ENCODE results near the gene SKAP2.

The SKAP2 gene

DNA sequence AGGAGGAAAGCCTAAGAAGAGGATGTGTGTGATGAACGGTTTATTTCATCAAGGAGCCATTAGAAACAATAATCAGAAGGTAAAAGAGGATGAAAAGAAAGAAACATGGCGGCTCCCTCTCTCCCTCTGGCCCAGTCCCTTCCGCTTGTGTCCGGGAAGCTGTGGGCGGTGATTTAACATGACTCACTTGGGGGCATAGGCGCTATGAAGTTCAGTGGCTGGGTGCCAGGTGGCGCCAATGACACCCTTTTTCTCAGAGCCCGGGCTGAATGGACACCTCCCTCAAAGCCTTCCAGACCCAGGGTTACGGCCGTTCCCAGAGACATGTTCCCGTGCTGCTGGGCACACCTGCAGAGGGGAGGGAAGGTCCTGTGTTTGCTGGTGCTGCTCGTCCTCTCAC, 244.0 kb downstream of the SKAP2 start:
- TF ChIP-seq MAX (IDR thresholded peaks at IDR 0.05) (no peak), FOXM1 (IDR thresholded peaks at IDR 0.05; ENCODE audit: borderline replicate concordance, low read depth) (no peak), CREB1 (IDR thresholded peaks at IDR 0.05; ENCODE audit: low read depth) (no peak), EP300 (IDR thresholded peaks at IDR 0.05; ENCODE audit: borderline replicate concordance) (no peak), TAF1 (IDR thresholded peaks at IDR 0.05; ENCODE audit: low read depth) (no peak), ZBTB7A (IDR thresholded peaks at IDR 0.05; ENCODE audit: low read depth) (no peak), CEBPB (IDR thresholded peaks at IDR 0.05) (no peak), YY1 (IDR thresholded peaks at IDR 0.05; ENCODE audit: low read depth) (no peak), TEAD4 (IDR thresholded peaks at IDR 0.05) (no peak), NFIC (IDR thresholded peaks at IDR 0.05) (no peak), RAD21 (IDR thresholded peaks at IDR 0.05; ENCODE audit: low read depth) (no peak), EGR1 (IDR thresholded peaks at IDR 0.05) (no peak), TCF12 (IDR thresholded peaks at IDR 0.05; ENCODE audit: low read depth) (no peak)
- TF ChIP-seq, protein P1, sequence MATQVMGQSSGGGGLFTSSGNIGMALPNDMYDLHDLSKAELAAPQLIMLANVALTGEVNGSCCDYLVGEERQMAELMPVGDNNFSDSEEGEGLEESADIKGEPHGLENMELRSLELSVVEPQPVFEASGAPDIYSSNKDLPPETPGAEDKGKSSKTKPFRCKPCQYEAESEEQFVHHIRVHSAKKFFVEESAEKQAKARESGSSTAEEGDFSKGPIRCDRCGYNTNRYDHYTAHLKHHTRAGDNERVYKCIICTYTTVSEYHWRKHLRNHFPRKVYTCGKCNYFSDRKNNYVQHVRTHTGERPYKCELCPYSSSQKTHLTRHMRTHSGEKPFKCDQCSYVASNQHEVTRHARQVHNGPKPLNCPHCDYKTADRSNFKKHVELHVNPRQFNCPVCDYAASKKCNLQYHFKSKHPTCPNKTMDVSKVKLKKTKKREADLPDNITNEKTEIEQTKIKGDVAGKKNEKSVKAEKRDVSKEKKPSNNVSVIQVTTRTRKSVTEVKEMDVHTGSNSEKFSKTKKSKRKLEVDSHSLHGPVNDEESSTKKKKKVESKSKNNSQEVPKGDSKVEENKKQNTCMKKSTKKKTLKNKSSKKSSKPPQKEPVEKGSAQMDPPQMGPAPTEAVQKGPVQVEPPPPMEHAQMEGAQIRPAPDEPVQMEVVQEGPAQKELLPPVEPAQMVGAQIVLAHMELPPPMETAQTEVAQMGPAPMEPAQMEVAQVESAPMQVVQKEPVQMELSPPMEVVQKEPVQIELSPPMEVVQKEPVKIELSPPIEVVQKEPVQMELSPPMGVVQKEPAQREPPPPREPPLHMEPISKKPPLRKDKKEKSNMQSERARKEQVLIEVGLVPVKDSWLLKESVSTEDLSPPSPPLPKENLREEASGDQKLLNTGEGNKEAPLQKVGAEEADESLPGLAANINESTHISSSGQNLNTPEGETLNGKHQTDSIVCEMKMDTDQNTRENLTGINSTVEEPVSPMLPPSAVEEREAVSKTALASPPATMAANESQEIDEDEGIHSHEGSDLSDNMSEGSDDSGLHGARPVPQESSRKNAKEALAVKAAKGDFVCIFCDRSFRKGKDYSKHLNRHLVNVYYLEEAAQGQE (IDR thresholded peaks at IDR 0.05; ENCODE audit: low read depth), result no peak
- TF ChIP-seq, protein P2, sequence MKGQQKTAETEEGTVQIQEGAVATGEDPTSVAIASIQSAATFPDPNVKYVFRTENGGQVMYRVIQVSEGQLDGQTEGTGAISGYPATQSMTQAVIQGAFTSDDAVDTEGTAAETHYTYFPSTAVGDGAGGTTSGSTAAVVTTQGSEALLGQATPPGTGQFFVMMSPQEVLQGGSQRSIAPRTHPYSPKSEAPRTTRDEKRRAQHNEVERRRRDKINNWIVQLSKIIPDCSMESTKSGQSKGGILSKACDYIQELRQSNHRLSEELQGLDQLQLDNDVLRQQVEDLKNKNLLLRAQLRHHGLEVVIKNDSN (IDR thresholded peaks at IDR 0.05), result no peak

DNA sequence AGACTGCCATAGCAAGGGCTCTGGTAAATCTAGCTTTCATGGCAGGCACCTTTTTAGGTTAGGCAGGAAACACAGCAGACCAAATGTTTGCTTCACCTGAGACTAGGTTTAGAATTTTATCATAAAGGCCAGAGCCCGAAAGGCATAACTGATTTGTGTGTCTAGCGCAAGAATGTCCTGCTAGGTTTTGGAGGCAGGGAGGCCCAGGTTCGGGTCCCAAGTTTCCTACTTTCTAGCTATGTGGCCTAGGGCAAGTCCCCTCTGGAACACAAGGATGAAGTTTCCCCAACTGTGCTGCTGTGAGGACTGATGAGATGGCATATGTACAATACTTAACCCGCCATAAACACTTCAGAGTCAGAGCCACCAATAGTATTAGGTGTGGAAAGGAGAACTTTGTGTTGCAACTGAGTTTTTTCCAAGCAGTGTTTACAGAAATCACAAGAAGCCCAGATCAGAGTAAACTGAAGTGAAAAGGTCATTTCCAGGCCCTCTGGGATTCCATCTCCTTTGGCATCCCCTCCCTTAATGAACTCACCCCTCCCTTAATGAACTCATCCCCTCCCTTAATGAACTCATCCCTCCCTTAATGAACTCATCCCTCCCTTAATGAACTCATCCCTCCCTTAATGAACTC, 244.9 kb downstream of the SKAP2 start:
- TF ChIP-seq YY1 (IDR thresholded peaks at IDR 0.05; ENCODE audit: low read depth) (no peak), EP300 (IDR thresholded peaks at IDR 0.05; ENCODE audit: borderline replicate concordance) (no peak), TAF1 (IDR thresholded peaks at IDR 0.05; ENCODE audit: low read depth) (no peak), MAX (IDR thresholded peaks at IDR 0.05) (no peak), EGR1 (IDR thresholded peaks at IDR 0.05) (no peak), CEBPB (IDR thresholded peaks at IDR 0.05) (no peak), TCF12 (IDR thresholded peaks at IDR 0.05; ENCODE audit: low read depth) (no peak), FOXM1 (IDR thresholded peaks at IDR 0.05; ENCODE audit: borderline replicate concordance, low read depth) (no peak), CREB1 (IDR thresholded peaks at IDR 0.05; ENCODE audit: low read depth) (no peak), NFIC (IDR thresholded peaks at IDR 0.05) (no peak), RAD21 (IDR thresholded peaks at IDR 0.05; ENCODE audit: low read depth) (no peak)
- TF ChIP-seq, protein P1 (IDR thresholded peaks at IDR 0.05; ENCODE audit: low read depth), result no peak

DNA sequence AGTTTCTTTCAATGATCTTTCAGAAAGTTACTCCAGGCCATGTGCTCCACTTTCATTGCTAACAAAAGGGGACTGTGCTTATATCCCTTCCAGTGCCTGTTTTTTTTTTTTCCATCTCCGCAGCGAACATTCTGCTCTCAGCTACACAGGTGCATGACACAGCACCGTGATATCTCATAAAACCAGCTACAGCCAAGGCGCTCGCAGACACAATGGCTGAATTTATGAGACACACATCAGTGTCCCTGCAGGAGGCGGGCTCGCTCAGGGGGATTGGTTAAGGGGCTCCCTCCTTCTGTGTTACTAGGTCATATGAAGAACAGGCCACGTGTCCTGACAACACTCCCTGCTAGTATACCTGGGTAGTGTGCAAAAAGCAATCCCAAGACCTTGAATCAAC, 245.5 kb downstream of the SKAP2 start:
- TF ChIP-seq RAD21 (IDR thresholded peaks at IDR 0.05; ENCODE audit: low read depth) (no peak), CEBPB (IDR thresholded peaks at IDR 0.05) (no peak), CREB1 (IDR thresholded peaks at IDR 0.05; ENCODE audit: low read depth) (no peak), TAF1 (IDR thresholded peaks at IDR 0.05; ENCODE audit: low read depth) (no peak), TEAD4 (IDR thresholded peaks at IDR 0.05) (no peak), NFIC (IDR thresholded peaks at IDR 0.05) (no peak), MAX (IDR thresholded peaks at IDR 0.05) (no peak), EP300 (IDR thresholded peaks at IDR 0.05; ENCODE audit: borderline replicate concordance) (no peak), TCF12 (IDR thresholded peaks at IDR 0.05; ENCODE audit: low read depth) (no peak), YY1 (IDR thresholded peaks at IDR 0.05; ENCODE audit: low read depth) (no peak), ZBTB7A (IDR thresholded peaks at IDR 0.05; ENCODE audit: low read depth) (no peak)
- TF ChIP-seq, protein P2 (IDR thresholded peaks at IDR 0.05), result no peak
- TF ChIP-seq, protein P1 (IDR thresholded peaks at IDR 0.05; ENCODE audit: low read depth), result no peak

DNA sequence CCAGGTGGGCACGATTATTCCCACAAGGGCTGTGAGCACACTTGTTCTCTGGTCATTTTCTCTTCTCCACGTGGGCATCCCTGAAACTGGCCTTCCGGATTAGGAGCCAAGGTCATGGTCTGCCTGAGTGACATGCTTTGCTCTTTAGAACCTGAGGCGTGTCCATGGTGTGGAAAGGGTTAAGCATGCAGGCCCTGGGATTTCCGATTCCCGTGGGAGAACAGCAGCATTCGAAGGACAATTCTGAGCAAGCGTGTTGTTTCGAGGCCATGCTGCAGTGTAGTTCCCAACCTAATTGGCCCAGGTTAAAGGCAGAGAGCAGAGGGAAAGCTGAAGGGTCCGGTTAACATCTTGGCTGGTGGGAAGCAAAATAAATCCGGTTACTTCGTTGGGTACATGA, 245.9 kb downstream of the SKAP2 start:
- TF ChIP-seq FOXM1 (IDR thresholded peaks at IDR 0.05; ENCODE audit: borderline replicate concordance, low read depth), result no peak
- no peak for TF ChIP-seq NFIC (IDR thresholded peaks at IDR 0.05)
- TF ChIP-seq MAX (IDR thresholded peaks at IDR 0.05), result no peak
- TF ChIP-seq YY1 (IDR thresholded peaks at IDR 0.05; ENCODE audit: low read depth), result no peak
- TF ChIP-seq RAD21 (IDR thresholded peaks at IDR 0.05; ENCODE audit: low read depth), result no peak
